Neutrophil (primary cell): ENCODE data around the gene S1PR4.

Experiments
- H3K27ac ChIP-seq: fragments of 200-600 bp; sonication (generic); 2 replicates; pipeline ENCODE4 v1.5.1; 2016; ENCODE audit warnings: mild to moderate bottlenecking, moderate library complexity
- H3K27me3 ChIP-seq: fragments of 200-600 bp; sonication (generic); 2 replicates; pipeline ENCODE4 v1.6.0; 2016; ENCODE audit warnings: mild to moderate bottlenecking
- H3K36me3 ChIP-seq: fragments of 200-600 bp; sonication (generic); 2 replicates; pipeline ENCODE4 v1.5.1; 2017
- H3K4me1 ChIP-seq, 2 experiments: fragments of 200-600 bp in 1 of 2; sonication (generic) in 1 of 2; 1 replicate in 1 of 2; 2 replicates in 1 of 2; pipeline versions ENCODE4 v1.5.1 to v1.6.1; 2013 to 2016; ENCODE audit warnings: low read depth in 1 of 2, low read length in 1 of 2, mild to moderate bottlenecking in 1 of 2, moderate library complexity in 1 of 2; ENCODE audit not compliant: control insufficient read depth in 1 of 2, insufficient read depth in 1 of 2
- H3K4me3 ChIP-seq, 2 experiments: fragments of 200-600 bp in 1 of 2; sonication (generic) in 1 of 2; 1 replicate in 1 of 2; 2 replicates in 1 of 2; pipeline ENCODE4 v1.5.1; 2013 to 2016; ENCODE audit warnings: low read depth in 1 of 2, low read length in 1 of 2, mild to moderate bottlenecking in 1 of 2, moderate library complexity in 1 of 2
- H3K9me3 ChIP-seq: fragments of 200-600 bp; sonication (generic); 2 replicates; pipeline ENCODE4 v1.5.1; 2016
- TF ChIP-seq, protein P1 (sequence below): fragments of 200-600 bp; sonication (generic); IDR thresholded peaks from 2 replicates; pipeline ENCODE4 v1.5.1; 2016; ENCODE audit warnings: antibody characterized with exemption

S1PR4 gene

DNA sequence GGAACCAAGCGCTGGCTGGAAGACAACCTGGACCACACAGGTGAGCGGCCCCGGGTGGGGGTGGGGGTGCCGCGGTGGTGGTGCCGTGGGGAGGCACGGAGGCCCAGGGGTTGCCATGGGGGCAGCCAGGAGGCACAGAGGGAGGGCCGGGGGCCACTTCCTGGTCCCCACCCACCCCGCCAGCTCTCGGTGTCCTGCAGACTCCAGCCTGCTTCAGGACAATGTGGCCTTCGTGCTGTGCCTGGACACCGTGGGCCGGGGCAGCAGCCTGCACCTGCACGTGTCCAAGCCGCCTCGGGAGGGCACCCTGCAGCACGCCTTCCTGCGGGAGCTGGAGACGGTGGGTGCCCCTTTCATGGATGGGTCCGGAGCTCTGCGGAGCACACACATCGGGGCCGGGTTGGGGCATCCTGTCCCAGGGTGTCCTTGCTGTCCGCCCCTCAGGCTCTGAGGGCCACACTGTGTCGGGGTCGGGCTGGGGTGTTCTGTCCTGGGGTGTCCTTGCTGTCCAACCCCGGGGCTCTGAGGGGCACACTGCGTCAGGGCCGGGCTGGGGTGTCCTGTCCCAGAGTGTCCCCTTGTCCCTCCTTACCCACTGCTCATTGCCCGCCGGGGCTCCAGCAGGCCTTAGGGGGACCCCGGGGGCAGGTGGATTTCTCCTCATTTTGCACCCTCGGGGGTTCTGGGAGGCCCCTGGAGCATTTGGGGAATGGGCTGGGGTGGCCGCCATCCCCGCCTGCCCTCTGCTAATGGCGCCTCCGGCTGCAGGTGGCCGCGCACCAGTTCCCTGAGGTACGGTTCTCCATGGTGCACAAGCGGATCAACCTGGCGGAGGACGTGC, 25.5 kb downstream of the S1PR4 start:
- Histone ChIP-seq H3K4me1 (no peaks in the 10 kb centered on the region), H3K4me3 (no peak overlapping the region), H3K27ac (no peak overlapping the region), H3K27me3 (no peaks in the 10 kb centered on the region), H3K9me3 (no peaks in the 10 kb centered on the region), H3K36me3 (peaks cover 94% of the 10 kb centered on the region)
- TF ChIP-seq, protein P1, sequence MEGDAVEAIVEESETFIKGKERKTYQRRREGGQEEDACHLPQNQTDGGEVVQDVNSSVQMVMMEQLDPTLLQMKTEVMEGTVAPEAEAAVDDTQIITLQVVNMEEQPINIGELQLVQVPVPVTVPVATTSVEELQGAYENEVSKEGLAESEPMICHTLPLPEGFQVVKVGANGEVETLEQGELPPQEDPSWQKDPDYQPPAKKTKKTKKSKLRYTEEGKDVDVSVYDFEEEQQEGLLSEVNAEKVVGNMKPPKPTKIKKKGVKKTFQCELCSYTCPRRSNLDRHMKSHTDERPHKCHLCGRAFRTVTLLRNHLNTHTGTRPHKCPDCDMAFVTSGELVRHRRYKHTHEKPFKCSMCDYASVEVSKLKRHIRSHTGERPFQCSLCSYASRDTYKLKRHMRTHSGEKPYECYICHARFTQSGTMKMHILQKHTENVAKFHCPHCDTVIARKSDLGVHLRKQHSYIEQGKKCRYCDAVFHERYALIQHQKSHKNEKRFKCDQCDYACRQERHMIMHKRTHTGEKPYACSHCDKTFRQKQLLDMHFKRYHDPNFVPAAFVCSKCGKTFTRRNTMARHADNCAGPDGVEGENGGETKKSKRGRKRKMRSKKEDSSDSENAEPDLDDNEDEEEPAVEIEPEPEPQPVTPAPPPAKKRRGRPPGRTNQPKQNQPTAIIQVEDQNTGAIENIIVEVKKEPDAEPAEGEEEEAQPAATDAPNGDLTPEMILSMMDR, result no peak

- H3K27ac ChIP-seq, result no peak overlapping the region
- no peaks in the 10 kb centered on the region for H3K9me3 ChIP-seq
- peaks cover 94% of the 10 kb centered on the region for H3K36me3 ChIP-seq
- TF ChIP-seq, protein P1, result no peak
- H3K4me1 ChIP-seq, result no peaks in the 10 kb centered on the region
- no peaks in the 10 kb centered on the region for H3K27me3 ChIP-seq
- H3K4me3 ChIP-seq, result no peak overlapping the region
Observed at GRCh38 chr19:3204646-3205275, 26.2 kb downstream of the S1PR4 start.

- no peaks in the 10 kb centered on the region for H3K27me3 ChIP-seq
- H3K36me3 ChIP-seq, result peaks cover 79% of the 10 kb centered on the region
- no peak overlapping the region for H3K4me3 ChIP-seq
- TF ChIP-seq, protein P1, result no peak
- no peaks in the 10 kb centered on the region for H3K9me3 ChIP-seq
- H3K4me1 ChIP-seq, result peaks cover 8 to 10% of the 10 kb centered on the region in 2 experiments
- no peak overlapping the region for H3K27ac ChIP-seq
Observed at GRCh38 chr19:3206216-3206953, 27.8 kb downstream of the S1PR4 start.

DNA sequence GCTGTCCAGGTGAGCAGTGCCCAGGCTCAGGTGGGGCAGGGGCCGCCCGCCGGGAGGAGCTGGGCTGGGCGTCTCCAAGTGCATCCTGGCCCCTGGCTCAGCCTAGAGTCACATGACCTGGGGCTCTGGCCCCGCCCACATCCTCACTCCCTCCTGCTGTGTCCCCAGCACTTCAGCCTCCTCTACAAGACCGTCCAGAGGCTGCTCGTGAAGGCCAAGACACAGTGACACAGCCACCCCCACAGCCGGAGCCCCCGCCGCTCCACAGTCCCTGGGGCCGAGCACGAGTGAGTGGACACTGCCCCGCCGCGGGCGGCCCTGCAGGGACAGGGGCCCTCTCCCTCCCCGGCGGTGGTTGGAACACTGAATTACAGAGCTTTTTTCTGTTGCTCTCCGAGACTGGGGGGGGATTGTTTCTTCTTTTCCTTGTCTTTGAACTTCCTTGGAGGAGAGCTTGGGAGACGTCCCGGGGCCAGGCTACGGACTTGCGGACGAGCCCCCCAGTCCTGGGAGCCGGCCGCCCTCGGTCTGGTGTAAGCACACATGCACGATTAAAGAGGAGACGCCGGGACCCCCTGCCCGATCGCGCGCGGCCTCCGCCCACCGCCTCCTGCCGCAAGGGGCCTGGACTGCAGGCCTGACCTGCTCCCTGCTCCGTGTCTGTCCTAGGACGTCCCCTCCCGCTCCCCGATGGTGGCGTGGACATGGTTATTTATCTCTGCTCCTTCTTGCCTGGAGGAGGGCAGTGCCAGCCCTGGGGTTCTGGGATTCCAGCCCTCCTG, 29.1 kb downstream of the S1PR4 start:
- Histone ChIP-seq H3K4me1 (peaks cover 8 to 10% of the 10 kb centered on the region in 2 experiments), H3K27ac (no peak overlapping the region), H3K9me3 (no peaks in the 10 kb centered on the region), H3K36me3 (peaks cover 67% of the 10 kb centered on the region), H3K4me3 (no peak overlapping the region), H3K27me3 (no peaks in the 10 kb centered on the region)
- TF ChIP-seq, protein P1, result no peak
